HG03139 (cell line): ENCODE measurements around the gene TNNT3.
"Not testable (repeated sequence)": the region's sequence is repeated elsewhere in the genome, so short reads cannot be mapped to it uniquely, and the experiment has no call there.

ENCODE experiments used
- ATAC-seq: cut with Tn5 transposase; IDR thresholded peaks from one replicate; pipeline ENCODE4 v1.9.1; 2021; ENCODE audit not compliant: unreplicated experiment

Gene TNNT3

GRCh38 chr11:1933416-1934334, 14.2 kb downstream of the TNNT3 start:
- ATAC-seq: no peak

GRCh38 chr11:1934335-1935155, 15.0 kb downstream of the TNNT3 start:
- ATAC-seq: no peak

- ATAC-seq: no peak
Measured at GRCh38 chr11:1935156-1936071, 15.9 kb downstream of the TNNT3 start.

- ATAC-seq: no peak
Measured at GRCh38 chr11:1936072-1936780, 16.7 kb downstream of the TNNT3 start.

GRCh38 chr11:1936781-1937615, 17.5 kb downstream of the TNNT3 start:
- ATAC-seq: no peak

GRCh38 chr11:1937616-1938342, 18.3 kb downstream of the TNNT3 start:
- ATAC-seq: no peak

- no peak for ATAC-seq
Measured at GRCh38 chr11:1938343-1939005, 19.0 kb downstream of the TNNT3 start.

- no peak for ATAC-seq
Measured at GRCh38 chr11:1939006-1939625, 19.6 kb downstream of the TNNT3 start.

- not testable (repeated sequence) for ATAC-seq
Measured at GRCh38 chr11:1939788-1940187, 20.3 kb downstream of the TNNT3 start.

- no peak for ATAC-seq
Measured at GRCh38 chr11:1942558-1943260, 23.2 kb downstream of the TNNT3 start.

- no peak for ATAC-seq
Measured at GRCh38 chr11:1943576-1943975, 24.1 kb downstream of the TNNT3 start.

GRCh38 chr11:1943977-1944376, 24.5 kb downstream of the TNNT3 start:
- ATAC-seq: no peak

GRCh38 chr11:1946812-1947484, 27.4 kb downstream of the TNNT3 start, which contains the start of gene MRPL23:
Gene MRPL23 (plus strand): TSS chr11:1947332. CDS start chr11:1947363, 31 bp downstream.
- ATAC-seq: no peak

GRCh38 chr11:1947592-1948237, 28.2 kb downstream of the TNNT3 start:
- no peak for ATAC-seq

GRCh38 chr11:1948389-1948788, 28.9 kb downstream of the TNNT3 start:
- no peak for ATAC-seq

GRCh38 chr11:1949302-1949701, 29.8 kb downstream of the TNNT3 start:
- no peak for ATAC-seq
